Renal pelvis (tissue), 4 donors: ENCODE measurements around the gene PPP1R13B. TPM values are rescaled to one million over a fixed set of nuclear protein-coding genes. Genes with fewer than 3 reads are reported as not detected.
A peak's percentile ranks its signal among the peaks of the same experiment; 100 is the strongest.

Experiments used
- DNase-seq: peaks from one replicate; pipeline ENCODE4 v3.0.0-alpha.2; 2013
- polyA plus RNA-seq, 3 donors: library from polyadenylated mRNA; unstranded; fragments of 120-200 nt; gene quantifications; one replicate each; pipeline ENCODE4 v1.2.1, GENCODE V29; 2013; ENCODE audit not compliant: insufficient read length in 3 of 3

The PPP1R13B gene
- polyA plus RNA-seq, 3 donors: 29.6 to 43.6 (median 41.0) TPM

DNA sequence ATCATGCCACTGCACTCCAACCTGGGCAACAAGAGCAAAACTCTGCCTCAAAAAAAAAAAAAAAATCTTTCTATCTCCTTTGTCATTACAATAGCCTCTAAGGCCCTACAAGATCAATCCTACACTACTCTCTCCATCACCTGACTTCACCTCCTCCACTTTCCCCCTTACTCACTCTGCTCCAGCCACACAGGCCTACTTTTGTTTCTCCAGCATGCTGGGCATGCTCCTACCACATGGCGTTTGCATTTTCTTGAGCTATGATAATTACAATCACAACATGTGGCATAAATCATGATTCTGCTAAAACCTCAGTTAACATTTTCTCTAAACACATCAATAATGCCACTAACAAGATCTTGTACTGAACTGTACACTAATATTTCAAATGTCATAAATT, 7.8 kb downstream of the PPP1R13B start:
- no peak for DNase-seq

DNA sequence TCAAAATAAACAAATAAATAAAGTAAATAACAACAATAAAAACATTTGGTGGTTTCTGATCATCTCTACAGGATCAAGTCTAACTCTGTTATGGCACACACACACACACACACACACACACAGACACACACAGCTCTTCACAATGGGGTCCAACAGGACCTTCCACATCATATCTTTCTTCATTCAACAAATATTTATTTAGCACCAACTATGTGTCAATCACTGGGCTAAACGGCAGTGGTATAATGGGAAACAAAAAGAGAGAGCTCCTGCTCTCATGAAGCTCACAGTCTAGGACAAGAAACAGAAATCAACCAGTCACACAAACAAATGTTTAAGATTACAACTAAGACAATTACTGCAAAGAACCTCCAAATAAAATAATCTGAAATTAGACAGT, 9.3 kb downstream of the PPP1R13B start:
- DNase-seq: no peak

DNA sequence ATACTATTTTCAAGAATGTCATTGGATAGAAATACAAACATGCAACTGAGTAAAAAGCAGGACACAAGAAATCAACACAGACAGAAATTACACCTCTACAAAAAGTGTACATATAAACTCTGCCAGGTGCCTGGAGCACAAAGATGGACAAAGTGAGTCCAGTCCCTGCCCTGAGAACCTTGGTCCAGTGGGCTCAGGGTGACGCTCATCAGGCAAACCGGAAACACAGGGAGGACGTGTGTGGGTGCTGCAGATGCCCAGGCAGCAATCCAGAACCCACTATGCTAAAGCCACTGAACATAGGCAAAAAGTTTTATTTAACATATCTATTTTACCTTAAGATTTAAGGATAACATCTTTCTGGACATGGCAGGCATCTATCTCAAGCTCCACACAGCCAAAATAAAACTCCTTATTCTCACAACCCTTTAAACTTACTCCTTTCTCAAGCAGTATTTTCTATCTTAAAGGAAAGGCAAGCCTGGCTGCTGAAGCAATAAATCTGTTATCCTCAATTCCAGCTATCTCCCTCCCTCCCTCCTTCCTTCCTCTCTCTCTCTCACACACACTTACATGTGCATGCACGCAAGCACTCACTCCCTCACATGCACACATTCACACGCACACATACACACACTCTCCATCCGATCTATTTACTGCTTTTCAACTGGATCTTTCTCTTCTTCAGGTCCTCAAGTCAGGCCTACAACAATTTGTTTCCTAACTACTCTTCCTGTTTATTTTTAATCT, 10.2 kb downstream of the PPP1R13B start:
- no peak for DNase-seq

DNA sequence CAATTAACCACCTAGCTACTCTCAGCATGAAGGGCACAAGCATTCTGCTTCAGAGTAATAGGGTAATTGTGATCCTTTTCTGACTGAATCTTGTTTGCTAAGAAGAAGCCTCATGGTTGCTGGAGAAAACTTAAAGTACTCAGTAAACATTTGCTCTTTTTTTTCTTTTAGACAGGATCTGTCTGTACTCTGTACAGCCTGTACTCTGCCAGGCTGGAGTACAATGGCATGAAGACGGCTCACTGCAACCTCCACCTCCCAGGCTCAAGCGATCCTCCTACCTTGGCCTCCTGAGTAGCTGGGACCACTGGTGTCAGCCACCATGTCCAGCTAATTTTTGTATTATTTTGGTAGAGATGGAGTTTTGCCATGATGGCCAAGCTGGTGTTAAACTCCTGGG, 12.4 kb downstream of the PPP1R13B start:
- no peak for DNase-seq

DNA sequence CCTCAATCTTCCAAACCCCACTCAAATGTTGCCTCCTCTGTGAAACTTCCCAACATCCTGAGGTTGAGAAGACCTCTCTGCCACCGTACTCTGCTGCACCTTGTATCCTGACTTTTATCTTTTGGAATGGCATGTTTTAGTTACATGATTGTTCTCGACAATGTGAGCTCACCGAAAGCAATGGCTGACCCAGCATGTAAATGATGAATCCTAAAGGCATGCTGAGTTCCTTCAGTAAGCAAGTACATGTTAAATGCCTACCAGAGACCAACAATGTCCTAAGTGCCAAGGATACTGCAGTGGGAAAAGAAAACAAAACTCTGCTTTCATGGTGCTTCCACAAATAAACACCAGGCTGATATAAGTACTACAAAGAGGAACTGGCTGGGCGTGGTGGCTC, 13.7 kb downstream of the PPP1R13B start:
- DNase-seq: no peak

DNA sequence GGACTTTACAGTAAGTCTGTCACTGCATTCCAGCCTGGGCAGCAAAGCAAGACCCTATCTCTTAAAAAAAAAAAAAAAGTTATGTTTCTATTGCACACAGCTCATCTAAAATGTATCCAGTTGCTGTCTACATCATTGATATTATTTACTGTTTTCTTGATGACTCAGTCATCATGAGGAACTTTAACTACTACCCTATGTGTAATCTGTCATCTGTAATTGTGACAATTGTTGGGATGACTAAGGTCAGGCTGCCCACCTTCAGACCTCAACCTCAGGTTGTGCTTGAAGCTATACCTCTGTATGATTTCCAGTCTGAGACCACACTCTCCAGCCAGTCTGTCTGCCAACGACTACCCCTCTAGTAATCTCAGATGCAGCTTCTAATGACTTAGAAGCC, 15.3 kb downstream of the PPP1R13B start:
- no peak for DNase-seq

DNA sequence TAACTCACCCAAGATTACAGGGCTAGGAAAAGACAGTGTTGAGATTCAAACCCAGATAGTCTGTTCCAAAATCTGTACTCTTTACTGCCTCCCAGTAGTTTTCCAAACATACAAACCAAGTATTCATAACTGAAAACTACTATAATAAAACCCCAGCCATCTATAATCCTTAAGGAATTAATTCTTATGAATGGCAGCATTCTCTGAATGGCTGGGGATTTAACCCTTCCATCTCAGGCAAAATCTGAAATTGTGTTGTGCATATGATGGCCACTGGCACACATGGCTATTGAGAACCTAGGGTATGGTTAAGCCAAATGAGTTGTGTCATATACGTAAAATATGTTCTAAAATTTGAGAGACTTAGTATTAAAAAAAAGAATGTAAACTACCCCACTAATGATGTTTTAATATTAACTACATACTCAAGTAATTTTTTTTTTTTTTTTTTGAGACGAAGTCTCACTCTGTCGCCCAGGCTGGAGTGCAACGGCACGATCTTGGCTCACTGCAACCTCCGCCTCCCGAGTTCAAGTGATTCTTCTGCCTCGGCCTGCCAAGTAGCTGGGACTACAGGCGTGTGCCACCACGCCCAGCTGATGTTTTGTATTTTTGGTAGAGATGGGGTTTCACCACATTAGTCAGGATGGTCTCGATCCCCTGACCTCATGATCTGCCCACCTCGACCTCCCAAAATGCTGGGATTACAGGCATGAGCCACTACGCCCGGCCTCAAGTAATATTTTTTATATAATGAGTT, 16.7 kb downstream of the PPP1R13B start:
- DNase-seq: no peak

DNA sequence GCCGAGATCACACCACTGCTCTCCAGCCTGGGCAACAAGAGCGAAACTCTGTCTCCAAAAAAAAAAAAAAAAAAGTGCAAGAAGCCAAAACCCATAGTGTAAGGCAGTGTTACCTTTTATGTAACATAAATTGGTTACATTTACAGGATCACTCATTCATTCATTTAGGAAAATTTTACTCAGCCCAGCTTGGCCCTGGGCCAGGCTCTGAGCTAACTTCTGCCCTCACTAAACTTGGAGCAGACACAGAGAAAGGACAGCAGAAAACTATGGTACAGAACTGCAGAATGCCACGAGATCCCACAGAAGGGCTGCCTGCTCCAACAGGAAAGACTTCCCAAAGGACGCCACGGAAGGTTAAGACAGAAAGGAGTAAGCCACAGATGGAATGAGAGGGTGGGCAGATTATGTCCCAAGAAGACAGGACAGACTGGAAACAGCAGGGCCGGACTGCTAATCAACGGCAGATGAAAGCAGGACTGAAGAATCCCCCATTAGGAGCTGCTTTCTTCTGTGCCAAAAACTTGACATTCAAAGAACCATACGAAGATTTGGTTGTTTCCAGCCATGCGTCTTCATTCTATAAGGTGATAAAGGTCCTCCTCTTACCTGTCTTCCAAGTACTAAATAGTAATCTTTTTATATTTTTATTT, 18.9 kb downstream of the PPP1R13B start:
- DNase-seq: no peak

DNA sequence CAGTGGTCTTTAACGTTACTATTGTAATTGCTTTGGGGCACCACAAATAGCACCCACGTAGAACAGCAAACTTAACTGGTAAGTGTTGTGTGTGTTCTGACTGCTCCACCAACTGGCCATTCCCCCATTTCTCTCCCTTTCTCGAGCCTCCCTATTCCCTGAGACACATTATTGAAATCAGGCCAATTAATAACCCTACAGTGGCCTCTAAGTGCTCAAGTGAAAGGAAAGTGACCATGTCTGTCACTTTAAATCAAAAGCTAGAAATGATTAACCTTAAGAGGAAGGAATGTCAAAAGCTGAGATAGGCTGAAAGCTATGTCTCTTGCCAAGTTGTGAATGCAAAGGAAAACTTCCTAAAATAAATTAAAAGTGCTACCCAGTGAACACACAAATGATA, 22.3 kb downstream of the PPP1R13B start:
- peak; percentile 34 for DNase-seq

DNA sequence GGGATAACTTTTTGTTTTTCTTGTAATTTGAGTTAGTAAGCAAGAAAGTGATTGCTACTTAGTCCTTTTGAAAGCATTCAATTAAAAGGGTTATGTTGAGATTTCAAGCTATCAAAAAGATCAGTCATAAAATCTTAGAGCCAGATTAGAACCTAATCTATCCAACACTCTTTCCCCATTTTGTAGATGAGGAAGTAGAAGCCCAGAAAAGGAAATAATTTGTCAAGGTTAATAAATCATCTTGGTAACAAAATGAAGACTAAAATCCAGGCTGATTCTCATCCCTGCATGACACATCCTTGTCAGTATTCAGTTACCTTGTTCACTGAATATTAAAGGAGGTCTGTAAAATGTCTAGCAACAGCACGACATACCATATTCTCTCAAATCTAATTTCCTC, 26.5 kb downstream of the PPP1R13B start:
- DNase-seq: no peak

DNA sequence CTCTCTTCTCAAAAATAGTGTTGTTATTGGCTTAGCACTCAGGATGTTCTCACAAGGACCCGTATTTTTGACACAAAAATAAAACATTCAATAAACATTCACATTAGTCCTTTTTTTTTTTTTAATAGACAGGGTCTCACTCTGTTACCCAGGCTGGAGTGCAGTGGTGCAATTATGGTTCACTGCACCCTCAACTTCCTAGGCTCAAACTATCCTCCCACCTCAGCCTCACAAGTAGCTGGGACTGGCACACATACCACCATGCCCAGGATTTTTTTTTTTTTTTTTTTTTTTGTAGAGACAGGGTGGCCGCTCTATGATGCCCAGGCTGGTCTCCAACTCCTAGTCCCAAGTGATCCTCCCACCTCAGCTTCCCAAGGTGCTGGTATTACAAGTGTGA, 27.0 kb downstream of the PPP1R13B start:
- no peak for DNase-seq

DNA sequence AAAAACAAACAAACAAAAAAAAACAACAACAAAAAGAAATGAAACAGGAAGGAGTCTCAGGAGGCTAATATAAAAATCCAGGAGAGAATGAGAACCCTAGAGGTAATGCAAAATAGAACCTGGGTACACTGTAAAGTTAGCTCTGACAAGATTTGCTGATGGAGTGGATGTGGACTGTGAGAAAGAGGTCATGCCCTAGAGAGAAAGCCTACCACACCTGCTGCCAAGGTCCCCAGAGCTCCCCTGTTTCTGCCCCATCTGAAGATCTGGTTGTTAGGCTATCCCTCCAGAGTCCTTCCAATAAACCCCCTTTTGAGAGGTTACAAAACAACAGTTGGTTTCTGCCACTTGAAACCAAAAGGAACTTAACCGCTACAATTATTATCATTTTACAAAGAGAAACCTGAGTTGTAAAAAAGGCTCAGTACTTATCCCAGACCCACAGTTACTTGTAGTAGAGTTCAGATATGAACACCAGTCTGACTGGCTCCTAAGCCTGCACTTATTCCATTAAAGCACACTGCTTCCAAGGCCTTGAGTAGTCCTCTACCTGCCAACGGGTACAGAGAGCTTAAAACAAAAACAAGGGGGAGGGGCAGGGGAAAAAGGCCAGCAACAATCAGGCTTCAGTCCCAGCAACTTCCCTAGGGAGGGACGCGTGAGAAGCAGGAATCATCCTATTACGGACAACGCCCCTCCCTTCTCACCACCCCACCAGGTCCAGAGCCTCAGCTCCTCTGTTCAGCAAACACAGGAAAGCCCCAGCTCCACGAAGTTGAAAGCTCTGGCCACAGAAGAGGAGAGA, 27.7 kb downstream of the PPP1R13B start:
- DNase-seq: no peak

DNA sequence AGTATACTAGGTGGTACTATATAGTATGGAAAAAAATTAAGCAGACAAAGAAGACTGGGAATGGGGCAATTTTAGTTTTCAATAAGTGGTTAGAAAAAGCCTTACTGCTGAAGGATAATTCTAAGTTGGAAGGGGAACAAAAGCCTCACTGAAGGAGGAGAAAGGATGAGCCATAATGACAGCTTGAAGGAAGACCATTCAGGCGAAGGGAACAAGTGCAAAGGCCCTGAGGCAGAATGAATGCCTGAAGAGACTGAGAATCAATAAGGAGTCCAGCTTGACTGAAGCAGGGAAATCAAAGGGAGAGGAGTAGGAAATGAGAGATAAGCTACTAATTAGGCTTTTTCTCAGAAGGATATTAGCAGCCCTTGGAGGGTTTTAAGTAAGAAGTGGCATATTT, 28.5 kb downstream of the PPP1R13B start:
- DNase-seq: no peak

DNA sequence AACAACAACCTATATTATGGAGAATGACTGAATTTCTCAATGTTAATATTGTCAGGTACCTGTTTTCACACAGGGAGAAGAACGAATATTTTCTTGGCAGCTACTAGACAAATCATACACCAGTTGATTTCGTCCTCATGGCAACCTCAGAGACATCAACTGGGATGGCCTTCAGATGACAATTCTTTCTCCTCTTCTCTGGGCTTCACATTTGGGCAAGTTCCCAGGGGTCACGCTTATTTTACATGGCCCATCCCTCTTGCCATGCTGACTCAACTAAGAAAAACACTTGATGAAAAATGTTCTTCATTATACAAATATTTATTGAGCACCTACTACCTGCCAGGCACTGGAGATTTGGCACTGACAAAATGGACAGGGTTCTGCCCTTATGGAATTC, 29.0 kb downstream of the PPP1R13B start:
- DNase-seq: no peak

DNA sequence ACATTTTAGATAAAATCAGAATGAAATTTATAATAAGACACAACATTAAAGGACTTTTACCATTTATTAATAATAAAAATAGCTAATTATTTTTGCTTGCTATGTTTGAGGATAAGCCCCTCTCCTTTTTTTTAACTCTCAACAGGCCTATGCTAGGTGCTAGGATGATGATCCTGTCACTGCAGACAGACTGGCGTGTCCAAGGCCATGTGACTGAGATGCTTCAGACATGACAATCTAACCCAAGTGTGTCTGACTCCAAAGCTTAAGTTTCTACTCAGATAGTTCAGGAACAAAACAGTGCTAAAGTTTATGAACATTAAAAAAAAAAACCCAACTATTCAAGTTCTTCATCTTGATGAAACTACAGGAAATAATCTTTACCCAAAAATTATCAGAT, 29.8 kb downstream of the PPP1R13B start:
- no peak for DNase-seq

DNA sequence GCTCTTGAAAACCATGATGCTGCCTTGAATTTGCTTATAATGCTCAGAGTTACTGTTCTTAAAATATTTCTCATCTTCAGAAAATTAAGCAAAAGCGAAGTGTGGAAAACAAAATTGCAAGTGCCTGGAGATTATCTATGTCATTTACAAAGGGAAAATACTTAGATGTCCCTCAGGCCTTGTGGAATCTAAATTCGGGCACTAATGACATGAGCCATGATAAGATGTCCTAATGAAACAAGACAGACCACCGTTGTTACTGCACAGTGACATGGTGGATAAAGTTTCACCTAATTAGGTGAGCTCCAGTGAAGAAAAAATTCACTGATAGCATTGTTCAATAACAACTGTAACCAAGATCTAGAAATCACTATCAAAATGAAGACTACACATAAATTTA, 30.4 kb downstream of the PPP1R13B start:
- no peak for DNase-seq

DNA sequence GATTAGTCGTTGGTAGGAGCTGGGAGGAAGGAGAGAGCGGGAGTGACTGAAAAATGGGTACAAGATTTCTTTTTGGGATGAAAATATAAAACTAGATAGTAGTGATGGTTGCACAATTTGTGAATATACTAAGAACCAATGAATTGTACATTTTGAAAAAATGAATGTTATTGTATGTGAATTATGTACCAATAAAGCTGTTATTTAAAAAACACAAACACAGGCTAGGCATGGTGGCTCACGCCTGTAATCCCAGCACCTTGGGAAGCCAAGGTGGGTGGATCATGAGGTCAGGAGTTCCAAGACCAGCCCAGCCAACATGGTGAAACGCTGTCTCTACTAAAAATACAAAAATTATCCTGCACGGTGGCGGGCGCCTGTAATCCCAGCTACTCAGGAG, 32.1 kb downstream of the PPP1R13B start:
- no peak for DNase-seq

DNA sequence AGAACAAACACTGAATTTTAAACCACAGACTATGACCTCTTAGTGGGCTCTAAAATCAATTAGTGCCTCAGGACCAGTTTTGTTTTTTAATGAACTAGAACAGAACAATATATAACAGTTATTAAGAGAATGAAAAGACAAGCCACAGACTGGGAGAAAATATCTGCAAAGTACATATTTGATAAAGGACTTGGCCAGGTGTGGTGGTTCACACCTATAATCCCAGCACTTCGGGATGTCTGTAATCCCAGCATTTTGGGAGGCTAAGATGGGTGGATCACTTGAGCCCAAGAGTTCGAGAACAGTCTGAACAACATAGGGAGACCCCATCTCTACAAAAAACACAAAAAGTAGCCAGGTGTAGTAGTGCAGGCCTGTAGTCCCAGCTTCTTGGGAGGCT, 36.2 kb downstream of the PPP1R13B start:
- DNase-seq: no peak

DNA sequence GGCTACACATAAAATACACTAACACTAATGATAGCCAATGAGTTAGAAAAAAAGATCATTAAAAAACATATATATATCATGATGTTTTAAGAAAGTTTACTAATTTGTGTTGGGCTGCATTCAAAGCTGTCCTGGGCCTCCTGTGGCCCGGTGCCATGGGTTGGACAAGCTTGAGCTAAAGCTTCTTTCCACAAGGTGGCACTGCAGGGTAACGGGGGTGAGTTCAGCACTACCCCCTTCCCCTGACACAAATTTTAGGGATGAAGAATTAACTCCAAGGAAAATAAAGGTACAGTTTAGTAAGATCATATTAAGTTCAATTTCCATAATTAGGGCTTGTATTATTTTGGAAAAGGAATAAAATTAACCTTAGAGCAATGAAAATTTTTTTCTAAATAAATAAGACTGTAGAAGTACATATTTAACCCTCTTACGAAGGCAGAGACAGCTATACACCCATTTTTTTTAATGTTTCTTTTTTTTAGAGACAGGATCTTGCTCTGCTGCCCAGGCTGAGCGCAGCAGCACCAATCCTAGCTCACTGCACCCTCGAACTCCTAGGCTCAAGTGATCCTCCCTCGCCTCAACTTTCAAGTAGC, 38.9 kb downstream of the PPP1R13B start:
- peak; percentile 69 for DNase-seq

DNA sequence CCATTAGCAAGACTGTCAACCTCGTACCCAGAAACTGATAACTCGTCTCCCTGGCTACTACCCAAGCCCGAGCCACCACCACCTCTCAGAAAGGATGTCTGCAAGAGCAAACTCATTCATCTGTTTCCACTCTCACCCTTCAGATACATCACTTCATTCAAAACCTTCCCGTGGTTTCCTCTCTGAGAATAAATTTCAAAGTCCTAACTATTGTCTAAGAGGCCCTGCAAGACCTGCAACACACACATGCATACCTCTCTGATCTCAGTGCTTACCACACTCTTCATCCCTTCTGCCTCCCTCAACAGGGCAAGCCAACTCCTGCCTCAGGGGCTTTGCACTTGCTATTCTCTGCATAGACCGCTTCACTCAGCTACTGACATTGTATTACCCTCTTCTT, 40.6 kb downstream of the PPP1R13B start:
- DNase-seq: no peak

DNA sequence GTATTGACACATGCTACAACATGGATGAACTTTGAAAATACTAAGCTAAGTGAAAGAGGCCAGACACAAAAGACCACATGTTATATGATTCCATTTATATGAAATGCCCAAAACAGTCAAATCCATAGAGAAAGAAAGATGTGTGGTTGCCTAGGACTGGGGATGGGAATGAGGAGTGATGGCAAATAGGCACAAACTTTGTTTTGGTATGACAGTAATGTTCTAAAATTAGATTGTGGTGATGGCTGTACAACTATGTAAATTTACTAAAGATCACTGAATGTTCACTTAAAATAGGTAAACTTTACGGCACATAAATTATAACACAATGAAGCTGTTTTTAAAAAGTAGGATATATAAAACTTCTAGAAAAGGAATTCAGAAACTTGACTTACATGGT, 41.7 kb downstream of the PPP1R13B start:
- no peak for DNase-seq

DNA sequence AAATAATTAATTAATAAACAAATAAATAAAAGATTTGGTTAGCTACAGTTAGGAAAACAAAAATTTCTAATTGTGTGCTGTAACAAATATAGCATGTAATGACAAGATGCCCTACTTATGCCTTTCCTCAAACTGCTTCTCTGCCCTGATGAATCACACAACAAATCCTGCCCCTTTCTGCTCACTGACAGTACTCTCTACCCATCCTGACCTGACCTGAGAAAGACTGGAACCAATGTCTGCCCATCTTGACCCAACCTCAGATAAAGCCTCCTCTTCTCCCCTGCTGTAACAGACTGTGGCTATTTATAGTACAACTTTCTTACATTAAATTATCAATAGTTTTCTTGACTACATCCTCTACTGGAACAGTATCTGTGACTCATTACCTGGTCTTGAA, 43.7 kb downstream of the PPP1R13B start:
- no peak for DNase-seq
